SK-N-MC (cell line): ENCODE data around the gene SF1.

Source experiments
- DNase-seq: peaks from one replicate; pipeline ENCODE4 v3.0.0-alpha.2; 2011; ENCODE audit warnings: low read depth, low spot score
- H3K27ac ChIP-seq: fragments of 200-600 bp; sonication (generic); 2 replicates; pipeline ENCODE4 v1.5.1; 2016; ENCODE audit warnings: mixed run types
- H3K36me3 ChIP-seq: fragments of 200-600 bp; sonication (generic); 2 replicates; pipeline ENCODE4 v1.6.1; 2017; ENCODE audit warnings: antibody characterized with exemption, low read length, mixed read lengths; ENCODE audit not compliant: insufficient read depth
- H3K4me3 ChIP-seq: fragments of 200-600 bp; sonication (generic); 2 replicates; pipeline ENCODE4 v1.5.1; 2016
- H3K9ac ChIP-seq: fragments of 200-600 bp; sonication (generic); 2 replicates; pipeline ENCODE4 v1.8.0; 2017; ENCODE audit warnings: mixed run types, mixed read lengths; ENCODE audit not compliant: insufficient read length
- H3K9me3 ChIP-seq: fragments of 200-600 bp; sonication (generic); 2 replicates; pipeline ENCODE4 v1.6.1; 2017; ENCODE audit warnings: low read depth, mild to moderate bottlenecking, antibody characterized with exemption, low read length, moderate library complexity, mixed read lengths
- EZH2 ChIP-seq: fragments of 200-600 bp; sonication (generic); IDR thresholded peaks from one replicate; pipeline ENCODE4 v1.6.1; 2017; ENCODE audit warnings: antibody characterized with exemption
- FOXP2 ChIP-seq: optimal IDR thresholded peaks from 2 replicates; pipeline ENCODE3; 2011; ENCODE audit warnings: mild to moderate bottlenecking, moderate library complexity; ENCODE audit not compliant: insufficient read depth; ENCODE audit errors: extremely low read length, control extremely low read depth
- POLR2AphosphoS5 ChIP-seq: IDR thresholded peaks from 2 replicates; pipeline ENCODE4 v1.6.1; 2012; ENCODE audit warnings: mild to moderate bottlenecking, low read depth, low read length, borderline replicate concordance

SF1 gene

DNA sequence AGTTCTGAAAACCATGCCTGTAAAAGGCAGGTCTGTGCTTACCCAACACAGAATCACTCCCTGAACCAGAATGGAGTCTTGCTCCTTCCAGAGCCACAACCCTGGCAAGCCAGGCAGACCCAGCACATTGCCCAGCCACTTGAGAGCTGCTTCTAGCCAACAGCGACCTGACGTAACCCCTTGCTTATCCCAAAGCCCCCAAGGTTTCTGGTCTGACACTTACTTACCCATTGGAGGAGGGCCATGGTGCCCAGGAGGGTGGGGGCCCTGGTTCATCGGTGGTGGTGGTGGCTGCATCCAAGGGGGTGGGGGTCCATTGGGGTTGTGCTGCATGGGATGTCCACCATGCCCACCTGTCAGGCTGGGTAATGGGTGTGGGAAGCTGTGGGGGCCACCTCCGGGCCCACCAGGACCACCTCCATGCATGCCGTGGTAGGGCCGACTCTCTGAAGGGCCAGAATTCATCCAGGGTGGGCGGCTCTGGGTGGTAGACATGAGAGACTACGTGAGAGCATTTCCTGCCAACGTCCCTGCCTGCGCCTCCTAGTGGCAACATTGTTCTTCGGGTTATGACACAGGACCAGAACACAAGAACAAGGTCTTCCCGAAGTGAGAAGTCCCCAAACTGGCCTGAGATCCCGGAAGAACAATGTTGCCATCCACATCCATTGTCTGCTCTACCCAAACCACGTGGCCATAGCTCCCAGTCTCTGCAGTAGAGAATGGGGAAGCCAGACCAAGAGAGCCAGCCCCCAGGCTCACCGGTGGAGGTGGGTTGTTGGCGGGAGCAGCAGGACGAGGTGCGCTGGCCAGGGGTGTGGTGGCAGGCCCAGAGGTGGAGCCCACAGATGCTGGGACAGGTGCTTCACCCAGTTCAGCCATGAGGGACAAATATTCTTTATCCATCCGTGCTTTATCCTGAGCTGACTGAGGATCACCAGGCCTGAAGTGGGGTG, 10.7 kb downstream of the SF1 start:
- no peaks in the 10 kb centered on the region for H3K9me3 ChIP-seq
- no peak overlapping the region for H3K27ac ChIP-seq
- no peak for DNase-seq

GRCh38 chr11:64766881-64767280, 11.5 kb downstream of the SF1 start:
- no peak overlapping the region for H3K27ac ChIP-seq
- no peak for DNase-seq
- no peak overlapping the region for H3K4me3 ChIP-seq
- no peaks in the 10 kb centered on the region for H3K9me3 ChIP-seq
- no peak for TF ChIP-seq POLR2AphosphoS5
- TF ChIP-seq FOXP2 = no peak
- no peak for TF ChIP-seq EZH2
- peaks cover 92% of the 10 kb centered on the region for H3K36me3 ChIP-seq
- no peak overlapping the region for H3K9ac ChIP-seq

More for the DNA sequence above, 10.7 kb downstream of the SF1 start:
- Histone ChIP-seq H3K4me3 (no peak overlapping the region), H3K36me3 (peaks cover 97% of the 10 kb centered on the region), H3K9ac (no peak overlapping the region)
- TF ChIP-seq EZH2 (no peak), POLR2AphosphoS5 (no peak; the same call in 1 of the 2 replicates), FOXP2 (no peak)

DNA sequence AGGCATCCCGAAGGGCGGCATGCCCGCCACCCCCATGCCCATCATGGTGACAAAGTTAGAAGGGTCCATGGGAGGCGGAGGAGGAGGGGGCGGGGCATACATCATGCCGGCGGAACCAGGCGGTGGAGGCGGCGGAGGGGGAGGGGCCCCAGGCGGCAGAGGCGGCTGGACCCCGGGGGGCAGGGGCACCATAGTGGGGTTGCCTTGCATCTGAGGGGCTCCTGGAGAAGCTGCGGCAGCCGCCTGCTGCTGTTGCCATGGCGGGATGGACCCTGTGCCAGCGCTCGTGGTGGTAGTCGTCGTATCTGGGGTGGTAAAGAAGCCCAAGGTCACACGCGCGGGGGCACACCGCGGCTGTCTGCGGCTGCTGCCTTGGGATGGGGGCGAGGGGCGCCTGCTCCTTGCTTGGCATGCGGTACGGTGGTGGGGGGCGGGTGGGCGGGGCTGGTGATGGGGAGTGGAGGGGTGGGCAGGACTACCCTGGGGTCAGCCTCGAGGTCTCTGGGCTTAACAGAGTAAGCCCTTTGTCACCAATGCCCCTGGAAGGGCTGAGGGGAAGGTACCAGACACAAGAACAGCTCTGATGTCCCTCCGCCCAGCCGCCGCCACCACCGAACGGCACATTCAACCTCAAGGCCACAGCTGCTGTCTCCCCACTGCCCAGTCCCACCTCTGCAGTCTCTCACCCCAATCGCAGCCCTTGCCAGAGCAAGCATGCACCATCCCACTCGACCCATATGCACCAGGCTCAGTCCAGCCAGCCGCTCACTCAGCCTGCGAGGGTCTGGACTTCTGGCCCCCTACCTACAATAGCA, 12.3 kb downstream of the SF1 start:
- H3K36me3 ChIP-seq = peaks cover 84% of the 10 kb centered on the region
- no peak overlapping the region for H3K9ac ChIP-seq
- no peak overlapping the region for H3K4me3 ChIP-seq
- DNase-seq = no peak
- no peaks in the 10 kb centered on the region for H3K9me3 ChIP-seq
- no peak overlapping the region for H3K27ac ChIP-seq
- TF ChIP-seq FOXP2 (no peak), POLR2AphosphoS5 (no peak), EZH2 (no peak)

GRCh38 chr11:64765291-64765850, 13.0 kb downstream of the SF1 start:
- Histone ChIP-seq H3K4me3 (no peak overlapping the region), H3K36me3 (peaks cover 77% of the 10 kb centered on the region), H3K9me3 (no peaks in the 10 kb centered on the region), H3K27ac (0 out of 2 replicates have a peak overlapping the region, but pooled peaks have one; percentile 19), H3K9ac (no peak overlapping the region)
- no peak for DNase-seq
- TF ChIP-seq POLR2AphosphoS5 (no peak), FOXP2 (no peak), EZH2 (no peak)

GRCh38 chr11:64764753-64765152, 13.6 kb downstream of the SF1 start:
- Histone ChIP-seq H3K9ac (no peak overlapping the region), H3K36me3 (peaks cover 71% of the 10 kb centered on the region), H3K4me3 (no peak overlapping the region), H3K27ac (0 out of 2 replicates have a peak overlapping the region, but pooled peaks have one; percentile 19), H3K9me3 (no peaks in the 10 kb centered on the region)
- no peak for TF ChIP-seq EZH2
- TF ChIP-seq POLR2AphosphoS5 = no peak; the same call in 1 of the 2 replicates
- DNase-seq = no peak

- Histone ChIP-seq H3K27ac (peak overlapping the region; percentile 21; the same call in 1 of the 2 replicates), H3K9me3 (no peaks in the 10 kb centered on the region), H3K4me3 (no peak overlapping the region), H3K9ac (no peak overlapping the region), H3K36me3 (peaks cover 64% of the 10 kb centered on the region)
- DNase-seq = no peak
- no peak for TF ChIP-seq FOXP2
- TF ChIP-seq POLR2AphosphoS5 = no peak
- TF ChIP-seq EZH2 = no peak
These were observed 14.2 kb downstream of the SF1 start for GRCh38 chr11:64764040-64764611.

GRCh38 chr11:64763526-64764039, 14.8 kb downstream of the SF1 start:
- H3K27ac ChIP-seq = peak overlapping the region; percentile 21; the same call in 1 of the 2 replicates
- TF ChIP-seq EZH2 (no peak), POLR2AphosphoS5 (no peak), FOXP2 (no peak)
- H3K36me3 ChIP-seq = peaks cover 59% of the 10 kb centered on the region
- no peak overlapping the region for H3K4me3 ChIP-seq
- no peak overlapping the region for H3K9ac ChIP-seq
- H3K9me3 ChIP-seq = no peaks in the 10 kb centered on the region
- DNase-seq = no peak
